Keratinocyte (primary cell): ENCODE data around the gene STN1.

Experiments used
- CTCF ChIP-seq, 3 experiments: IDR thresholded peaks in 1 of 3; conservative IDR thresholded peaks in 1 of 3; optimal IDR thresholded peaks in 1 of 3; 2 replicates in 2 of 3; 3 replicates in 1 of 3; pipeline versions ENCODE3 to v1.5.1; 2011; ENCODE audit warnings: low read length in 3 of 3, mild to moderate bottlenecking in 3 of 3, moderate library complexity in 2 of 3, control low read depth in 1 of 3, inconsistent platforms in 1 of 3; ENCODE audit not compliant: insufficient read depth in 2 of 3; ENCODE audit errors: extremely low read depth in 1 of 3
- EZH2 ChIP-seq: IDR thresholded peaks from one replicate; pipeline ENCODE4 v1.6.1; 2012; ENCODE audit warnings: inconsistent platforms, mild to moderate bottlenecking, low read length, moderate library complexity

GRCh38 chr10:103941801-103942200, 23.8 kb upstream of the STN1 start:
- no peak for TF ChIP-seq CTCF (optimal IDR thresholded peaks at IDR 0.05 in 1 of 3, IDR thresholded peaks at IDR 0.05 in 1 of 3, conservative IDR thresholded peaks at IDR 0.05 in 1 of 3; ENCODE audit: extremely low read depth in 1 of 3, insufficient read depth in 2 of 3, low read length in 3 of 3)
- no peak for TF ChIP-seq EZH2
